Measurements from ENCODE around the gene MPRIP.
"Not testable (repeated sequence)": the region's sequence is repeated elsewhere in the genome, so short reads cannot be mapped to it uniquely, and the experiment has no call there.

Gene MPRIP, protein sequence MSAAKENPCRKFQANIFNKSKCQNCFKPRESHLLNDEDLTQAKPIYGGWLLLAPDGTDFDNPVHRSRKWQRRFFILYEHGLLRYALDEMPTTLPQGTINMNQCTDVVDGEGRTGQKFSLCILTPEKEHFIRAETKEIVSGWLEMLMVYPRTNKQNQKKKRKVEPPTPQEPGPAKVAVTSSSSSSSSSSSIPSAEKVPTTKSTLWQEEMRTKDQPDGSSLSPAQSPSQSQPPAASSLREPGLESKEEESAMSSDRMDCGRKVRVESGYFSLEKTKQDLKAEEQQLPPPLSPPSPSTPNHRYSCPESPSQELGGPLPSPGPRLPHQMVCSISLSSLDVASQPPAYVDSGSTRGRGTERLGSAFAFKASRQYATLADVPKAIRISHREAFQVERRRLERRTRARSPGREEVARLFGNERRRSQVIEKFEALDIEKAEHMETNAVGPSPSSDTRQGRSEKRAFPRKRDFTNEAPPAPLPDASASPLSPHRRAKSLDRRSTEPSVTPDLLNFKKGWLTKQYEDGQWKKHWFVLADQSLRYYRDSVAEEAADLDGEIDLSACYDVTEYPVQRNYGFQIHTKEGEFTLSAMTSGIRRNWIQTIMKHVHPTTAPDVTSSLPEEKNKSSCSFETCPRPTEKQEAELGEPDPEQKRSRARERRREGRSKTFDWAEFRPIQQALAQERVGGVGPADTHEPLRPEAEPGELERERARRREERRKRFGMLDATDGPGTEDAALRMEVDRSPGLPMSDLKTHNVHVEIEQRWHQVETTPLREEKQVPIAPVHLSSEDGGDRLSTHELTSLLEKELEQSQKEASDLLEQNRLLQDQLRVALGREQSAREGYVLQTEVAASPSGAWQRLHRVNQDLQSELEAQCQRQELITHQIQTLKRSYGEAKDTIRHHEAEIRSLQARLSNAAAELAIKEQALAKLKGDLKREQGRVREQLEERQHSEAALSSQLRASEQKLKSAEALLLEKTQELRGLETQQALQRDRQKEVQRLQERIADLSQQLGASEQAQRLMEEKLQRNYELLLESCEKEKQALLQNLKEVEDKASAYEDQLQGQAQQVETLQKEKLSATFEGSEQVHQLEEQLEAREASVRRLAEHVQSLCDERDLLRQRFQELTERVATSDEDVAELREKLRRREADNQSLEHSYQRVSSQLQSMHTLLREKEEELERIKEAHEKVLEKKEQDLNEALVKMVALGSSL (N-terminal part only)

DNA sequence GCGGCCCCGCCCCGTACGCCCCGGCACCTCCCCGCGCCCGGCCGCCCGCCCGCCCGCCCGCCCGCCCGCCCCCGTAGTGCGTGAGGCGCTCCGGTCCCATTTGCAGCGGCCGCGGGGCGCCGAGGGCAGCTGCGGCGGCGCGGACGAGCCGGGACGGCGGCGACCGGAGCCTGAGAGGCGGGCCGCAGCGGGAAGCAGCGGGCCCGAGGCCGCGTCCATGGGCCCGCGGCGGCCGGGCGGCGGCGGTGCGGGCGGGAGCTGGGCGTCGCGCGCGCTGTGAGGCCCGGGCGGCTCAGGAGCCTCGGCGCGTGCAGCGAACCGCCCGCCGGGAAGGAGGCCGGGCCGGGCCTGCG is at the start of gene MPRIP:
MPRIP (plus strand) TSS at position 74 of the 353 bp plus-strand sequence. CDS start 392 bp downstream, outside the sequence.
- H3K36me3 Mint-ChIP-seq, result peaks cover 5% of the 10 kb centered on the region
- peak; percentile 43 for ATAC-seq
- peak within 1 kb of the TSS; percentile 87 for H3K4me3 Mint-ChIP-seq
- H3K4me1 Mint-ChIP-seq, result peaks cover 49% of the 10 kb centered on the region
- peak within 1 kb of the TSS; percentile 84 for H3K27ac Mint-ChIP-seq
- no peak for DNase-seq (ENCODE audit: low spot score in 2 of 2)
- no peaks in the 10 kb centered on the region for H3K9me3 Mint-ChIP-seq

DNA sequence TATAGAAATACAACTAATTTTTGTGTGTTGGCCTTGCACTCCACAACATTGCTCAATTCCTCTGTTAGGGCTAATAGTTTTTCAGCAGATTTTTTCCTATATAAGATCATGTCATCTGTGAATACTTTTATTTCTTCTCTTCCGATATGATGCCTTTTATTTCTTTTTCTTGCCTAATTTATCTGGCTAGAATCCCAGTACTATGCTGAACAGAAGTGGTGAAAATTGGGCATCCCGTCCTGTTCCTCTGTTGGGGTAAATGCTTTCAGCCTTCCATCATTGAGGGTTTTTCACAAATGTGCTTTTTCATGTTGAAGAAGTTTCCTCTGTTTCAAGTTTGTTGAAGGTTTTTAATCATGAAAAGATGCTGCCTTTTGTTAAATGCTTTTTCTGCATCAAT is 47.6 kb upstream of the MPRIP start:
- H3K9me3 Mint-ChIP-seq, result no peaks in the 10 kb centered on the region
- peaks cover 21% of the 10 kb centered on the region for H3K4me1 Mint-ChIP-seq

DNA sequence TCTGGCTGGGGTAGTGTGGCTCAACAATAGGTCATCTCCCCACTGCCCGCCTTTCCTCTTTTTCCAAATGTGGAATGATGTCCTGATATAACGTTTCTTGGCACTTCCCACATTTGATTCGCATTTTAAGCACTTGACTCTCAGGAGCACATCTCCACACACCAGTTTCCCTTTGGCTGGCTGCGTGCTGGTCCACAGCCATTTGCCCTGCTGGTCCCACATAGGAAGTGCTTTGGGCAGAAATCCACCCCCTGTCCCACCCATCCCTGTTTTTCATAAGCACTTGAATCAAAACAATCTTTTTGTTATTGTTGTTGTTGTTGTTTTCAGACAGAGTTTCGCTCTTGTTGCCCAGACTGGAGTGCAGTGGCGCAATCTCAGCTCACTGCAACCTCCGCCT is 46.3 kb upstream of the MPRIP start:
- H3K27ac Mint-ChIP-seq, result no peak overlapping the region
- DNase-seq (ENCODE audit: low spot score in 2 of 2) (no peak), ATAC-seq (no peak)
- H3K9me3 Mint-ChIP-seq, result no peaks in the 10 kb centered on the region
- peaks cover 5% of the 10 kb centered on the region for H3K36me3 Mint-ChIP-seq
- no peak overlapping the region for H3K4me3 Mint-ChIP-seq
- H3K4me1 Mint-ChIP-seq, result peaks cover 8% of the 10 kb centered on the region

More for the DNA sequence above, 47.6 kb upstream of the MPRIP start:
- no peak overlapping the region for H3K27ac Mint-ChIP-seq
- no peak overlapping the region for H3K4me3 Mint-ChIP-seq
- no peak for ATAC-seq
- DNase-seq (ENCODE audit: low spot score in 2 of 2), result no peak
- peaks cover 5% of the 10 kb centered on the region for H3K36me3 Mint-ChIP-seq

DNA sequence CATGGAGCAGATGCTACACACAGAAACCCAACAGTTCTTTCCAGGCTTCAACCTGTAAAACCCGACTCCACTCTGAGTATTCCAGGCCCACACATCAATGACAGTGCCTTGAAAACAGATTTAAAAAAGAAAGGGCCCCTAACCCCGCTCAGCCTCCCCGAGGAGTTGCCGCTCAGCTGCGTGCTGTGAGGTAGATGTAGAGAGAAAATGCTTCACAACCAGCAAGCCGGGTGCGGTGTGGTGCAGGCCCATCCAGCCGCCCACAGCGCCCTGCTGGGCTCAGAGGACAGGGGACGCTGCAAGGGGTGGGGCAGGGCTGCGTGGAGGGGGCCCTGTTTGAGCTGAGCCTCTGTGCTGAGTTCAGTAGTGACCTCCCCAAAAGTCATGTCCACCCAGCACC is 45.5 kb upstream of the MPRIP start:
- ATAC-seq; H3K27ac Mint-ChIP-seq; H3K36me3 Mint-ChIP-seq; H3K9me3 Mint-ChIP-seq; H3K4me3 Mint-ChIP-seq; H3K4me1 Mint-ChIP-seq; DNase-seq (ENCODE audit: low spot score in 2 of 2): not testable (repeated sequence)

DNA sequence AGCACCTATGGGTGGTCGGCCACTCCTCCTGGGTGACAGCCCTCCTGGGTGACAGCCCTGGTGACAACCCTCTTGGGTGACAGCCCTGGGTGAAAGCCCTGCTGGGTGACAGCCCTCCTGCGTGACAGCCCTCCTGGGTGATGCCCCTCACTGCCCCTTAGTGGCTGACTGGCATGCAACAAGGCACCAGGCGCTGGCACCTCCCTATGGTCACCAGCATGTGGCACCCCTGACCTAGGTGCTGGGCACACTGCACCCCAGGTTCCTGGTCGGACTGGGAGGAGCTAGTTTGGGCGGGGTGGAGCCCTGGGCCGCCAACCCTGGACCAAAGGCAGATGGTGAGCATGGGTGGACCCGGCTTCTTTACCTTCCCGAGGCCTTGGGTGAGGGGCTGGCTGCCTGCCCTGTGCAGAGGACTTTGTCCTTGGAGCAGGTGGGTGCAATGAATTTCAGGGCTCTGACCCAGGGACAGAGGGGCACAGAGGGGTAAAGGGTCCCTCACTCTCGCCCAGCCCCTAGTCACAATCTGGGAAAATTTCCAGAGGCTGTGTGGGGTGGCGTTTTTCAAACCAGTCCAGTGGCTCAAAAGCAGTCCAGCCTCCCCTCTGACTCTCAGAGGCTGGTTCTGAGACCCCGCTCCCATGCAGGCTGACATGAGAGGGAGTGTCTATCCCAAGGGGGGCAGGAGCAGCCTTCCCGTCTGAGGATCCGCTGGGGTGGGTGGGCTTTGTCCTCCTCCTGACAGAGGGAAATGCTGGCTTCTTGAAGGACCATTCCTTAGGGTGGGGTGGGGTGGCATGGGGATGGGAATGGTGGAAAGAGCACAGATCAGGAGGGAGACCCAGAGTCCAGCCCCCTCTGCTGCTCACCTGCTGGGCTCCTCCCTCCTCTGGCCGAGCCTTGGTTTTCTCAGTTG is 44.5 kb upstream of the MPRIP start:
- no peak overlapping the region for H3K27ac Mint-ChIP-seq
- peaks cover 6% of the 10 kb centered on the region for H3K4me1 Mint-ChIP-seq
- no peaks in the 10 kb centered on the region for H3K36me3 Mint-ChIP-seq
- ATAC-seq (no peak), DNase-seq (ENCODE audit: low spot score in 2 of 2) (peak in 1 of 2 donors; percentile 90)
- H3K9me3 Mint-ChIP-seq, result no peaks in the 10 kb centered on the region
- H3K4me3 Mint-ChIP-seq, result no peak overlapping the region

DNA sequence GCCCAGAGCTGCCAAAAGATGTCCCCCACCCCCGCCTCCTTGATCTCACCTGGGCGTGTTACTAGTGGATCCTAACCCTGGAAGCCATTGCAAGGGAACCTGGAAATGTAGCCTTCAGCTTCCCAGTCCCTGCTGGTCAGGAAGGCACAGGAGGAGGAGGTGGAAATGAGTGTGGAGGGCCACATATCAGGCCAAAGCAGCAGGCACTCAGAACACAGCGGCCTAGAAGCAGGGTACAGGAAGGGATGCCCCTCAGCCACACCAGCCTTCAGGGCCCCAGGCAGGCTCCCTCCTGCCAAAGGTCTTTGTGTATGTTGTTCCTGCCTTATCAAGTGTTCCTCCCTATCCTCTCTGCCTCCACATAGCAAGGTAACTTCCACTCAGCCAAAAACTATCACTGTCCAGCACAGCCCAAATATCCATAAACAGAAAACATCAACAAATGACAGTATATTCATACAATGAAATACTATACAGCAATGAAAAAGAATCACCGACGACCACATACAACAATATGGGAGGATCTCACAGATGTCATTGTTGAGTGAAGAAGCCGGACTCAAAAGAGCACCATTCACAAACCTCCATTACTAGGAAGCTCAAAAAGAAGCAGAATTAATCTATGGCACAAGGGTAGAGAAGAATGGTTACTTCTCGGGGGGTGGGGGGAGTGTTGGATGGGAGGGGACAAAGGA is 42.2 kb upstream of the MPRIP start:
- Mint-ChIP-seq H3K9me3 (no peaks in the 10 kb centered on the region), H3K36me3 (no peaks in the 10 kb centered on the region), H3K4me1 (peaks cover 6% of the 10 kb centered on the region), H3K4me3 (no peak overlapping the region), H3K27ac (no peak overlapping the region)
- no peak for DNase-seq (ENCODE audit: low spot score in 2 of 2)
- no peak for ATAC-seq

DNA sequence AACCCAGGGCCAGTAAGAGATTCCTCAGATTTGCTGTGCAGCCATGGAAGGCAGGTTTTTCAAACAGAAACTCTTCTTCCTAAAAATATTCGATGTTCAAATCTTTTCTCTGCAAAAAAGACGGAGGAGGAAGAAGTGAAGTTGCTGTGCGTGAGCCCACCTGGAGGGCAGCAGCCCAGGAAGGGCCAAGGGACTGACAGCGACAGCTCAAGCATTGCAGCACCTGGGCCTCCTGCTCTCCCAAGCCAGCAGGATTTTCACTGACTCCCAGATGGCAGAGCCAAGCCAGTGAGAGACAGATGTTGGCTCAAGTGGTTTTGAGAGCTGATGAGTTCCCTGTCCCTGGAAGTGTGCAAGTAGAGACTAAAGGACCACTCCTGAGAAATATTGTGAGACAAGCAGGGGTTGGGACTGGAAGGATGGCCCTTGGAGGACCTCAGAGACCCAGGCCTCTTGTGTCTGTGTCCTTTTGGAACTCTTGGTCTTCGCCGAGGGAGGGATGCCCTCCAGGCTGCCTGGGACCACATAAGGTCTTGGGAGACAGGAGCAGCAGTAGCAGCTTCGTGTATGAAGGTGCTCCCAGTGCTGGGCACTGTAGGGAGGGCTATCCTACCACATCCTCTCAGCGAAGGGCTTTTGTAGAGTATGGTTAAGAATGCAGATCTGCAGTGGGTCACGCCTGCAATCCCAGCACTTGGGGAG is 41.0 kb upstream of the MPRIP start:
- no peak for ATAC-seq
- no peak overlapping the region for H3K27ac Mint-ChIP-seq
- no peaks in the 10 kb centered on the region for H3K36me3 Mint-ChIP-seq
- no peak overlapping the region for H3K4me3 Mint-ChIP-seq
- H3K4me1 Mint-ChIP-seq, result peaks cover 6% of the 10 kb centered on the region
- DNase-seq (ENCODE audit: low spot score in 2 of 2), result no peak
- no peaks in the 10 kb centered on the region for H3K9me3 Mint-ChIP-seq

DNA sequence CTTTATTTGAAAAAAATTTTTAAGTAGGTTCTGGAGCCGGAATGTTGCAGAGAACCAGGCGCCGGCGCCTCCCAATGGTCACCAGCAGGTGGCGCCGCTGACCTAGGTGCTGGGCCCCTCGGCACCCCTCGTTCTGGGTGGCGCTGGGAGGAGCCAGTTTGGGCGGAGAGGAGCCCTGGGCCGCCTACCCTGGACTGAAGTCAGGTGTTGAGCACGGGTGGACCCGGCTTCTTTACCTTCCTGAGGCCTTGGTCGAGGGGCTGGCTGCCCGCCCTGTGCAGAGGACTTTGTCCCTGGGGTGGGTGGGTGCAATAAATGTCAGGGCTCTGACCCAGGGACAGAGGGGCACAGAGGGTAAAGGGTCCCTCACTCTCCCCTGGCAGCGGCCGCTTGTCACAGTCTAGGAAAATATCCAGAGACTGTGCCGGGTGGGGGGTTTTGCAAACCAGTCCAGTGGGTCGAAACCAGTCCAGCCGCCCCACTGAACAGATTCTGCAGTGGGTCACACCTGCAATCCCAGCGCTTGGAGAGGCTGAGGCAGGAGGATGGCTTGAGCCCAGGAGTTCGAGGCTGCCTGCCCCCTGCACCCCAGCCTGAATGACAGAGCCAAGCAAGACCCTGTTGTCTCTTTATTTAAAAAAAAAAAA is 40.3 kb upstream of the MPRIP start:
- ATAC-seq (peak; percentile 89), DNase-seq (ENCODE audit: low spot score in 2 of 2) (peak; percentile 79 to 86)
- H3K9me3 Mint-ChIP-seq, result no peaks in the 10 kb centered on the region
- H3K36me3 Mint-ChIP-seq, result no peaks in the 10 kb centered on the region
- H3K4me1 Mint-ChIP-seq, result peaks cover 6% of the 10 kb centered on the region
- no peak overlapping the region for H3K4me3 Mint-ChIP-seq
- no peak overlapping the region for H3K27ac Mint-ChIP-seq

DNA sequence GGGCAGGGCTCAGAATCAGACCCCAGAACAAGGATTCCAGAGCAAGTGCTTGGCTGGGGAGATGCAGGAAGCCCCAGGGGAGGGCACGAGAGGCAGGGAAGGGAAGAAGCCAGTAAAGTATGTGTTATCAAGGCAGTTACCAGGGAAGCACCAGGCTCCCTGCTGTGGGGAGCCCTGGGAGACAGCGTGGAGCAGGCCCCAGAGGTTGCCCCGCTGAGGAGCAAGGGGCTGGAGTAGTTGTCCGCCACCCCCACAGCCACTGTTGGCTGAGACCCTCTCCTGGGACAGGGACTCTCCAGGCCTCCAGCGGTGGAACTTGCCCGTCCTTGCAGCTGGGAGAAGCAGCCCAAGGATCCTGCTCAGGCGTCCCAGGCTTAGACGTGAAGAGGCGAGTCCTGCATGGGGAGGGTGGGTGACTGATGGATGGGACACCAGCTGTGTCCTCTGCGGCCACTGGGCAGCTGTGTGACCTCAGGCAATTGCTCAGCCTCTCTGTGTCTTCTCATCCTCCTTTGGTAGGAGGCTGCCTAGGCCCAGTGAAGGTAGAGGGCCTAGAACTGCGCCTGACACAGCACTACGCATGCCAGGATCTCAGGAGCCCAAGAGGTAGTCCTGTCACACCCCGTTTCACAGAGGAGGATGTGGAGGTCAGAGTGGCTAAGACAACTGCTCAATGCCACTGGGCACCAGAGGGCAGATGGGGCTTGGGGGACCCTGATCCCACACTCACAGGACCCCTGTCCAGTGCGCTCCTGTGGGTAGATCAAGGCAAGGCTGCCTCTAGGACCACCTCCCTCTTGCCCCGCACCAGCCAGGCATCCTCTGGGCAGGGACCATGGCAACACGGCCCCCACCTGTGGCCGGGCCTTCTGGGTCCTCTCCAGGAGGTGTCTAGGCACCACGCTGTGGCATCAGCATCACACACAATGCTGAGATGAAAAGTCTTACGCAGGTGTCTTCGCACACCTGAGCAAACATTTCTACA is 39.2 kb upstream of the MPRIP start:
- not testable (repeated sequence) for H3K36me3 Mint-ChIP-seq; ATAC-seq; DNase-seq (ENCODE audit: low spot score in 2 of 2)

DNA sequence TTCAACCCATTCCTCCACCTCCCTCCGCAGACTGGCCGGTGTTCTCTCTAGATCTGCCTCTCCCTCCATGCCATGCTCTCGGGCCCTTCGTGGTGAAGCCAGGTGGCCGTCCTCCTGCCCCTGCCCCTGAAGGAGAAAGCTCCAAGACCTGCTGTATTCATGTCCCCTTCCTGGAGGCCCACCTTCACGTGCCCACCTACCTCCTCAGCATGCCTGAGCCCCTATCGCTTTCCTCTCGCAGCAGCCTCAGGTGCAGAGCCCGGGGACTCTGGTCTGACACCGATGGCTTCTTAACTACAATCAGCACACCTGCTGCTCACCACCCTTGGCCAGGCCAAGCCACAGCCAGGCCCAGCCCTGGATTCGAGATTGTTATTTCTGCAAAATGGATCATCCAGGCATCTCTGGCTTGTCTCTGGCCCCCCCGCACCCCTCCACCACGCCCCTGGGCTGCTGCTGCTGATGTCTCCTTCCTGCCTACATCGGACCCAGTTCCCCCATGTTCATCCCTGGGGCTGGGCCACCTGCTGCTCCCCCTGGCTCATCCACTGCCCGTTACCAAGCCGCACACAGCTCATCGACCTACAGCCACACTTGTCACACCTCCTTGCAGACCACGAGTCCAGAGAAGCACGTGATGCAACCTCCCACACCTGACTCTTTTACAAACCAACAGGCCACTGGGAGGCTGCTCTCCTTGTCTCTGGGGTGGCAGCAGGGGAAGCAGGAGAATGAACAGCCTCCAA is 37.8 kb upstream of the MPRIP start:
- Mint-ChIP-seq H3K4me1 (peaks cover 6% of the 10 kb centered on the region), H3K27ac (no peak overlapping the region), H3K4me3 (no peak overlapping the region), H3K9me3 (no peaks in the 10 kb centered on the region), H3K36me3 (no peaks in the 10 kb centered on the region)
- ATAC-seq (no peak), DNase-seq (ENCODE audit: low spot score in 2 of 2) (no peak)

More for the DNA sequence above, 39.2 kb upstream of the MPRIP start:
- not testable (repeated sequence) for H3K27ac Mint-ChIP-seq, H3K4me3 Mint-ChIP-seq, H3K9me3 Mint-ChIP-seq, H3K4me1 Mint-ChIP-seq

DNA sequence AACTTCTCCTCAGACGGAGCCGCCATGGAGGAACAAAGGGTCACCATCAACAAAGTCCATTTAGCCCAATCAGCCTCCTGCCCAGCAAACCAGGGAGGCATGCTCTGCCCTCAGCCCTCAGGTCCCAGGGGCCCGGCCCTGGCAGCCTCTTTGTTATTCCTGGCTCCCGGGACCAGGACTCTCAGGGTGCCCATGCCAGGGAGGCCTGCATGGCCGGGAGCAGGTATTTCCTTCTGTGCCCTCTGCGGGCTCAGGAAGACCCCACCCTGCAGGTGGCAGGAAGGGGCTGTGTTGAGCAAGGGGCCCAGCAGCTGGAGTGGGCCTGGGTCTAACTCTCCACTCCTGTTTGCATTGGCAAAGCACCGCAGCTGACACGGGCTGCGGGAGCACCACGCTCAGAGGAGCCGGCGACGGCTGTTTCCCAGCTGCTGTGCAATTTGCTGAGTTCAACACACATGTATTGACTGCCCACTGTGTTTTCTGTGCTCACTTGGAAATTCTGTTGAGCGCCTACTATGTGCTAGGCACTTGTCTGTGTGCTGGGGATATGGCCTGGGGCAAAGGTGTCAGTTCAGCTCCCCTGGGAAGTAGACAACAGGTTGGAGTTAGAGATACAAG is 37.2 kb upstream of the MPRIP start:
- H3K9me3 Mint-ChIP-seq; DNase-seq (ENCODE audit: low spot score in 2 of 2); H3K4me1 Mint-ChIP-seq; ATAC-seq; H3K36me3 Mint-ChIP-seq; H3K4me3 Mint-ChIP-seq; H3K27ac Mint-ChIP-seq: not testable (repeated sequence)

All from stimulated activated effector memory CD8-positive, alpha-beta T cell treated with anti-CD3 and anti-CD28 coated beads, Interleukin-12 subunit alpha, Interleukin-12 subunit beta, amount 100 ng/mL, for 72 hours (primary cell).